Gastroesophageal sphincter (tissue), 4 donors: ENCODE data around the gene CXCR5. TPM values are rescaled to one million over a fixed set of nuclear protein-coding genes. Genes with fewer than 3 reads are reported as not detected.

Source experiments
- ATAC-seq: fragments of 150-250 bp; one replicate; pipeline ENCODE4 v1.9.1; 2016; ENCODE audit warnings: mild to moderate bottlenecking, moderate library complexity
- H3K27ac ChIP-seq, 4 donors: fragments of 200-600 bp; sonication (generic) in 3 of 4; 1 replicate in 3 of 4; 2 replicates in 1 of 4; pipeline ENCODE4 v1.5.1; 2016 to 2019
- H3K27me3 ChIP-seq: fragments of 200-600 bp; sonication (generic); one replicate; pipeline ENCODE4 v1.5.1; 2019
- H3K36me3 ChIP-seq, 2 donors: fragments of 200-600 bp; sonication (generic); one replicate each; pipeline ENCODE4 v1.5.1; 2019; ENCODE audit warnings: control low read depth in 1 of 2
- H3K4me1 ChIP-seq, 3 donors: fragments of 200-600 bp; sonication (generic); 1 replicate in 2 of 3; 2 replicates in 1 of 3; pipeline ENCODE4 v1.5.1; 2016 to 2019; ENCODE audit warnings: control low read depth in 2 of 3
- H3K4me3 ChIP-seq, 2 donors: fragments of 200-600 bp; sonication (generic); one replicate each; pipeline ENCODE4 v1.5.1; 2019; ENCODE audit warnings: mild to moderate bottlenecking in 1 of 2, moderate library complexity in 1 of 2
- H3K9me3 ChIP-seq, 3 donors: fragments of 200-600 bp; sonication (generic); one replicate each; pipeline ENCODE4 v1.5.1; 2017 to 2019; ENCODE audit warnings: control low read depth in 2 of 3
- EP300 ChIP-seq: sonication (generic); formaldehyde crosslinking; IDR thresholded peaks from one replicate; pipeline ENCODE4 v1.6.1; 2017; ENCODE audit warnings: antibody characterized with exemption, mild to moderate bottlenecking
- POLR2A ChIP-seq, 2 donors: fragments of 450-650 bp; IDR thresholded peaks; one replicate each; pipeline ENCODE4 v1.6.1; 2017; ENCODE audit warnings: antibody characterized with exemption in 2 of 2, mild to moderate bottlenecking in 2 of 2, moderate library complexity in 1 of 2
- POLR2AphosphoS5 ChIP-seq: sonication (generic); formaldehyde crosslinking; IDR thresholded peaks from one replicate; pipeline ENCODE4 v1.6.1; 2017; ENCODE audit warnings: antibody characterized with exemption
- WGBS, 2 donors: methylation state at CpG; one replicate each; pipeline ENCODE4 v1.1.5; 2018; ENCODE audit warnings: low coverage in 1 of 2; 5-methylcytosine and 5-hydroxymethylcytosine counted together
- small RNA-seq, 4 donors: library from RNA; depleted of rRNA; stranded (forward); fragments of <200 nt; gene quantifications; one replicate each; pipeline ENCODE3, GENCODE V24; 2016
- total RNA-seq, 4 donors: library from RNA; depleted of rRNA; stranded (reverse); fragments of >200 nt; gene quantifications; one replicate each; pipeline ENCODE4 v1.1.0, GENCODE V29; 2016
- TF ChIP-seq, protein P1 (sequence below), 4 experiments: fragments of 200-600 bp in 2 of 4; fragments of 450-650 bp in 2 of 4; sonication (generic) in 1 of 4; IDR thresholded peaks; one replicate each; pipeline ENCODE4 v1.5.1; 2017 to 2019; ENCODE audit warnings: antibody characterized with exemption in 4 of 4, mild to moderate bottlenecking in 2 of 4, moderate library complexity in 2 of 4

The CXCR5 gene
- total RNA-seq, 4 donors from 2014 or later, result 0.08 TPM; not detected in 3

- 70 to 88% methylated on average over 3 to 6 of the region's 11 CpGs for WGBS, 2 donors
- TF ChIP-seq POLR2A (IDR thresholded peaks at IDR 0.05), result no peak
- no peak for TF ChIP-seq EP300
- no peak for TF ChIP-seq POLR2AphosphoS5
- TF ChIP-seq, protein P1, sequence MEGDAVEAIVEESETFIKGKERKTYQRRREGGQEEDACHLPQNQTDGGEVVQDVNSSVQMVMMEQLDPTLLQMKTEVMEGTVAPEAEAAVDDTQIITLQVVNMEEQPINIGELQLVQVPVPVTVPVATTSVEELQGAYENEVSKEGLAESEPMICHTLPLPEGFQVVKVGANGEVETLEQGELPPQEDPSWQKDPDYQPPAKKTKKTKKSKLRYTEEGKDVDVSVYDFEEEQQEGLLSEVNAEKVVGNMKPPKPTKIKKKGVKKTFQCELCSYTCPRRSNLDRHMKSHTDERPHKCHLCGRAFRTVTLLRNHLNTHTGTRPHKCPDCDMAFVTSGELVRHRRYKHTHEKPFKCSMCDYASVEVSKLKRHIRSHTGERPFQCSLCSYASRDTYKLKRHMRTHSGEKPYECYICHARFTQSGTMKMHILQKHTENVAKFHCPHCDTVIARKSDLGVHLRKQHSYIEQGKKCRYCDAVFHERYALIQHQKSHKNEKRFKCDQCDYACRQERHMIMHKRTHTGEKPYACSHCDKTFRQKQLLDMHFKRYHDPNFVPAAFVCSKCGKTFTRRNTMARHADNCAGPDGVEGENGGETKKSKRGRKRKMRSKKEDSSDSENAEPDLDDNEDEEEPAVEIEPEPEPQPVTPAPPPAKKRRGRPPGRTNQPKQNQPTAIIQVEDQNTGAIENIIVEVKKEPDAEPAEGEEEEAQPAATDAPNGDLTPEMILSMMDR (IDR thresholded peaks at IDR 0.05), result no peak
- no peak for ATAC-seq
- H3K27ac ChIP-seq, result no peak overlapping the region
- no peaks in the 10 kb centered on the region for H3K9me3 ChIP-seq
- H3K27me3 ChIP-seq, result no peaks in the 10 kb centered on the region
- no peaks in the 10 kb centered on the region for H3K36me3 ChIP-seq
- no peak overlapping the region for H3K4me3 ChIP-seq
- H3K4me1 ChIP-seq, result peaks cover 0 to 6% (median 0%) of the 10 kb centered on the region in 3 donors
Observed at GRCh38 chr11:118938491-118939403, 55.1 kb downstream of the CXCR5 start.

DNA sequence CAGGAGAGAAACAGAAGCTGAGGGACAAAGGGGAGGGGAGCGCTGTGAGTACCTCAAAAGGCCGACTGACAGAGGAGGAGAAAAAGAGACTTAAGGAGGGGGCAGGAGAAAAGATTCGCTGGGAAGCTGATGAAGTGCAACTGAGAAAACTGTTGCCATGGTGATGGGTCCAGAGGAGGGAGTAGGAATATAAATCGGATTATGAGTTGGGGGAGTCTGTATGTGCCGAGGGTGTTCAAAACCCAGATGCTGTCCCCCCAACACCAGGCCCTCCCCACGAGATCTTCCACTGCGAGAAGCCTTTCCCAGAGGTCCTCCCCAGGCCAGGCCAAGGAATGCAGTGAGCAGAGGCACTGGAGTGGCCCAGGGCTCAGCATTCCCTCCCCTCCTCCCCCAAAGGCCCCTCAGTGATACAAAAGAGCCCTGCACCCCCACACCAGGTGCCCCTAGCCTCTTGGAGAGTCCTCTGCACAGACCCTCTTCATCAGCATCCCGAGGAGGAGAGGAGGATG lies 55.8 kb downstream of the CXCR5 start:
- TF ChIP-seq, protein P1 (IDR thresholded peaks at IDR 0.05), result no peak
- TF ChIP-seq POLR2AphosphoS5 (no peak), EP300 (no peak), POLR2A (IDR thresholded peaks at IDR 0.05) (no peak)
- Histone ChIP-seq H3K27me3 (peaks cover 4% of the 10 kb centered on the region), H3K27ac (no peak overlapping the region), H3K4me3 (no peak overlapping the region), H3K9me3 (no peaks in the 10 kb centered on the region), H3K36me3 (no peaks in the 10 kb centered on the region), H3K4me1 (no peaks in the 10 kb centered on the region)
- no peak for ATAC-seq
- WGBS, 2 donors, result 62 to 88% methylated on average over 6 of the region's 8 CpGs

DNA sequence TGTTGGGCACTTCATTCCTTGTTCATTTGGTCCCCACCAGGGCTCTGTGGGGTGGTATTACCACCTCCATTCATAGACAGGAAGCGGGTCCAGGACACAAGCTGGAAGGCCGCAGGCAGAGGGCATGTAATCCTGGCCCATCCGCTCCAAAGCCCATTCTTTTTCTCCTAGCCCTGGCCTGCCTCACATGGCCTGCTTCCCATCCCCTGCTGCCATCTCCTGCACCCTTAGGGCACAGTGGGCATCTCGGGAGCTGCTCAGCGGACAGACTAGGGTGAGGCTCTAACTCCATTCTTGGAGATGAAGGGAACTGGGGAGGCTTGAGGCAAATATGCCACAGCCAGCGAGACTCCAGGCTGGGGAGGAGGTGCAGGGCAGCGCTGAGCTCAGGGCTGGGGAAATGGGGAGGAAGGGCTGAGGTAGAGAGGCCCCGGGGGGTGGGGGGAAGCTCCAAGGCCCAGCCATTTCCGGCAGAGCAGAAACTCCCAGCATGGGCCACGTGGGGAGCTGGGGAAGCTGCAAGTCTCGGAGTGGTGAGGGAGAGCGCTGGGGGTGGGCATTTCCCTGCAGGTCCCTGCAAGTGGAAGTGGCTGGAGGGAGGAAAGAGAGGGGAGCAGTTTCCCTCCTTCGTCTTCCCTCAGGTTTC lies 56.4 kb downstream of the CXCR5 start:
- Histone ChIP-seq H3K27me3 (peaks cover 8% of the 10 kb centered on the region), H3K4me1 (no peaks in the 10 kb centered on the region), H3K4me3 (no peak overlapping the region), H3K9me3 (no peaks in the 10 kb centered on the region), H3K36me3 (no peaks in the 10 kb centered on the region), H3K27ac (no peak overlapping the region)
- no peak for ATAC-seq
- WGBS, 2 donors, result 36 to 80% methylated on average over 1 to 7 of the region's 13 CpGs
- TF ChIP-seq POLR2A (IDR thresholded peaks at IDR 0.05) (no peak), EP300 (no peak), POLR2AphosphoS5 (no peak)
- TF ChIP-seq, protein P1 (IDR thresholded peaks at IDR 0.05), result no peak

- 21 to 33% methylated on average over 2 of the region's 2 CpGs for WGBS, 2 donors
- no peaks in the 10 kb centered on the region for H3K9me3 ChIP-seq
- no peak overlapping the region for H3K4me3 ChIP-seq
- H3K36me3 ChIP-seq, result no peaks in the 10 kb centered on the region
- no peak for TF ChIP-seq EP300
- TF ChIP-seq POLR2A (IDR thresholded peaks at IDR 0.05), result no peak
- TF ChIP-seq, protein P1 (IDR thresholded peaks at IDR 0.05), result no peak
- TF ChIP-seq POLR2AphosphoS5, result no peak
- no peak overlapping the region for H3K27ac ChIP-seq
- peaks cover 8% of the 10 kb centered on the region for H3K27me3 ChIP-seq
- H3K4me1 ChIP-seq, result no peaks in the 10 kb centered on the region
- ATAC-seq, result no peak
Observed at GRCh38 chr11:118947091-118947490, 63.4 kb downstream of the CXCR5 start.

Small RNA genes within 50 kb of the gene (small RNA-seq; reads per million reads assigned to genes)
- gene MIR4492 (0 reads per million in 4 donors), gene RF00019 (0 reads per million in 4 donors), gene RN7SL688P (0 reads per million in 4 donors)

Other genes starting within 250 kb of the CXCR5 start
- gene TREH, start 204.2 kb upstream of the CXCR5 start, total RNA-seq, result not detected
- gene DDX6, start 92.7 kb upstream of the CXCR5 start, total RNA-seq, result 100 to 1,000 TPM; 111 to 163 (median 116) TPM
- 10 to 100 TPM; 24.6 to 66.2 (median 30.8) TPM for gene BCL9L, start 42.0 kb downstream of the CXCR5 start, total RNA-seq
- not detected for gene UPK2, start 72.4 kb downstream of the CXCR5 start, total RNA-seq
- gene FOXR1, start 87.9 kb downstream of the CXCR5 start, total RNA-seq, result not detected
- 10 to 100 TPM in 3 of 4 donors, 1 to 10 TPM in 1; 5.8 to 90.3 (median 40.0) TPM for gene CENATAC, start 114.2 kb downstream of the CXCR5 start, total RNA-seq
- gene RPS25, start 134.5 kb downstream of the CXCR5 start, total RNA-seq, result 1,000 to 10,000 TPM; 1,381 to 2,808 (median 2,000) TPM
- gene TRAPPC4, start 134.9 kb downstream of the CXCR5 start, total RNA-seq, result 10 to 100 TPM; 44.4 to 69.0 (median 52.1) TPM
- gene SLC37A4, start 147.0 kb downstream of the CXCR5 start, total RNA-seq, result 10 to 100 TPM; 10.1 to 11.6 (median 11.1) TPM
- 10 to 100 TPM; 37.8 to 63.0 (median 57.9) TPM for gene HYOU1, start 173.3 kb downstream of the CXCR5 start, total RNA-seq
- gene VPS11, start 183.9 kb downstream of the CXCR5 start, total RNA-seq, result 10 to 100 TPM; 23.9 to 45.6 (median 35.8) TPM
- gene HMBS, start 201.0 kb downstream of the CXCR5 start, total RNA-seq, result 10 to 100 TPM in 2 of 4 donors, 1 to 10 TPM in 2; 1.2 to 27.1 (median 9.8) TPM
- 10 to 100 TPM; 10.7 to 28.1 (median 21.4) TPM for gene DPAGT1, start 218.0 kb downstream of the CXCR5 start, total RNA-seq
- gene C2CD2L, start 223.5 kb downstream of the CXCR5 start, total RNA-seq, result 10 to 100 TPM in 1 of 4 donors, 1 to 10 TPM in 3; 3.4 to 13.3 (median 8.3) TPM
- 10 to 100 TPM; 19.0 to 30.2 (median 23.3) TPM for gene HINFP, start 237.7 kb downstream of the CXCR5 start, total RNA-seq